IPS DF 6.9 (cell line): ENCODE measurements around the gene MATK.

Source experiments
- DNase-seq: peaks from one replicate; pipeline ENCODE4 v3.0.0-alpha.2; 2013; ENCODE audit warnings: low read depth, low spot score
- H3K27ac ChIP-seq: one replicate; pipeline ENCODE4 v1.5.1; 2013; ENCODE audit warnings: low read length, control low read depth
- H3K27me3 ChIP-seq: 2 replicates; pipeline ENCODE4 v1.6.1; 2013; ENCODE audit warnings: mild to moderate bottlenecking, low read length; ENCODE audit not compliant: control insufficient read depth, insufficient read depth
- H3K36me3 ChIP-seq: 2 replicates; pipeline ENCODE4 v1.6.1; 2013; ENCODE audit warnings: low read length; ENCODE audit not compliant: control insufficient read depth, insufficient read depth
- H3K4me1 ChIP-seq: 2 replicates; pipeline ENCODE4 v1.6.1; 2013; ENCODE audit warnings: low read length; ENCODE audit not compliant: control insufficient read depth, insufficient read depth
- H3K4me3 ChIP-seq: 2 replicates; pipeline ENCODE4 v1.5.1; 2013; ENCODE audit warnings: mild to moderate bottlenecking, low read length
- H3K9me3 ChIP-seq: 2 replicates; pipeline ENCODE4 v1.6.1; 2013; ENCODE audit warnings: low read length, inconsistent platforms; ENCODE audit not compliant: control insufficient read depth, insufficient read depth
- WGBS: extraction: QIAGEN DNeasy Blood & Tissue Kit; methylation state at CpG from one replicate; pipeline ENCODE4 v1.1.7; 2013; ENCODE audit warnings: mixed read lengths, missing lambda C conversion rate; ENCODE audit not compliant: insufficient read length, insufficient coverage; 5-methylcytosine and 5-hydroxymethylcytosine counted together

The MATK gene

DNA sequence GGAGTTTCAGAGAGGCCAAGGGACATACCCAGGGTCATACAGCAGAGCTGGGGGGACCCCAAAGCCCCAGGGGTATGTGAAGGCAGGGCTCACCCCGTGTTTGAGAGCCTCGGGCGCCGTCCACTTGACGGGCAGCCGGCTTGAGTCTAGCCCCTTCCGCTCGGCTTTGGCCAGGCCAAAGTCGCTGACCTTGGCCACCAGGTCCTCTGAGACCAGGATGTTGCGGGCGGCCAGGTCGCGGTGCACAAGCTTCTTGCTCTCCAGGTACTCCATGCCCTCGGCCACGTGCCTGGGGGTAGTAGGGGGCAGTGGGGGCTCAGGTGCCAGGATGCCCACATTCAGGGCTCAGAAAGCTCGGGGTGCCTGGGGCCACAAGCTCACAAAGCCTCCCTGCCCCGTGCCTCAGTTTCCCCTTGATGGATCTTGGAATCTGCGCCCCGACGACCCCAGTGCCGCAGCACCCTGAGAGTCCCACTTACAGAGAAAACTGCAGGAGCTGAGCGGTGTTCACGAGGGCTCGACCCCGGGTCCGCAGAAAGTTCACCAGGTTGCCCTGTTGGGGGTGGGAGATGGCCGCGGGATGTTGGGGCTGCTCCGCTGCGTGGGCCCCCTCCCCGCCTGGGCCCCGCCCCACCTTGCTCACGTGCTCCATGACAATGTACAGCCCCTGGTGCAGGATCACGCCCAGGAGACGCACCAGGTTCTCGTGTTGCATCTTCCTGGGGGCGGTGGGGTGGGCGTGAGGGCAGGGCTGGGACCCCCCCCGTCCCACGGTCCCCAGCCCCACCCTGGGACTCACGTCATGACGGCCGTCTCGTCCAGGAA lies 7.1 kb downstream of the MATK start:
- Histone ChIP-seq H3K27me3 (no peaks in the 10 kb centered on the region), H3K27ac (no peak overlapping the region), H3K36me3 (no peaks in the 10 kb centered on the region; the same call in none of the 2 replicates), H3K4me3 (no peak overlapping the region), H3K4me1 (peaks cover 3% of the 10 kb centered on the region; the same call in 1 of the 2 replicates), H3K9me3 (no peaks in the 10 kb centered on the region)
- WGBS = no CpG with 5 or more reads among the region's 44 CpGs
- no peak for DNase-seq

DNA sequence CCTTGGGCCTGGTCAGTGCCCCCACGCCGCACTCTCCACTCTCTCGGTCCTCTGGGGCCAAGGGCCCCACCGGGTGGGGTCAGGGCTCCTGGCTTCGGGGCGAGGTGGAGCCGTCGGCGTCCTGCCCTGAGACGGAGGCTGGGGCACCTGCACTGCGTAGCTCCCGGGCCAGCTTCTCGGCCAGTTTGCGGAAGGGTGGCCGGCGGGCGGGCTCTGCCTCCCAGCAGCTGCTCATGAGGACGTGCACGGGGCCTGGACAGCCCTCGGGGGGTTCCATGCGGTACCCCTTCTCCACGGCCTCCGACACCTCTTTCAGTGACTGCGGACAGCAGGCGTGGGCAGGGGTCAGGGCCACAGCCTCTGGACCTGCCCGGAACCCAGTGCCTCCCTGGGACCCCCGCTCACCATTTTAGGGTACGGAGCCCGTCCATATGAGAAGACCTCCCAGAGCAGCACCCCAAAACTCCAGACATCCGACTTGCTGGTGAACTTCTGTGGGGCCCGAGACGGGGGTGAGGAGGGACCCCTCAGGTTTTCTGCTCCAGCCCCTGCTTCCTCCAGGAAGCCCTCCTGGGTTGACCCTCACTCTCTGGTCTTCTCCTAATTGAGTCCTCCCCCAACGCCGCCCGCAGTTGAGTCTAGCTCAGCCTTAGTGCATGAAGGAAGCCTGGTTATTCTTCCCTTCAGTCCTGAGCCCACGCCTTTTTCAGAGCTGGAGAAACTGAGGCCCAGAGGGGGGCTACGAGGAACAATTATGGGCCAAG lies 7.9 kb downstream of the MATK start:
- Histone ChIP-seq H3K36me3 (no peaks in the 10 kb centered on the region; the same call in none of the 2 replicates), H3K27me3 (no peaks in the 10 kb centered on the region), H3K27ac (no peak overlapping the region), H3K4me3 (no peak overlapping the region), H3K4me1 (no peaks in the 10 kb centered on the region), H3K9me3 (no peaks in the 10 kb centered on the region)
- no peak for DNase-seq
- WGBS = no CpG with 5 or more reads among the region's 37 CpGs

DNA sequence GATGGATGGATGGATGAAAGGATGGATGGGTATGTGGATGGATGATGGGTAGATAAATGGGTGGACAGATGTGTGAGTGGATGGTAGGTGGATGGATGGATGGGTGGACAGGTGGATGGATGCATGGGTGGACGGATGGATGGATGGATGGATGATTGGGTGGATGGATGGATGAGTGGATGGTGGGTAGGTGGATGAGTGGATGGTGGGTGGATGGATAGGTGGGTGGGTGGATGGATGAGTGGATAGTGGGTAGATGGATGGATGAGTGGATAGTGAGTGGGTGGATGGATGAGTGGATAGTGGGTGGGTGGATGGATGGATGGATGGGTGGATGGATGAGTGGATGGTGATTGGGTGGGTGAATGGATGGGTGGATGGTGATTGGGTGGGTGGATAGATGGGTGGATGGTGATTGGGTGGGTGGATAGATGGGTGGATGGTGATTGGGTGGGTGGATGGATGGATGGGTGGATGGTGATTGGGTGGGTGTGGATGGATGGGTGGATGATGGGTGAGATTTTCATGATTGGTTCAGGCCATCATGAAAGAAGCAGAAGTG lies 9.6 kb downstream of the MATK start:
- no peak overlapping the region for H3K27ac ChIP-seq
- no peak overlapping the region for H3K4me3 ChIP-seq
- no peak for DNase-seq
- no peaks in the 10 kb centered on the region; the same call in 1 of the 2 replicates for H3K36me3 ChIP-seq
- peaks cover 3% of the 10 kb centered on the region; the same call in 1 of the 2 replicates for H3K4me1 ChIP-seq
- H3K9me3 ChIP-seq = no peaks in the 10 kb centered on the region
- H3K27me3 ChIP-seq = no peaks in the 10 kb centered on the region
- WGBS = no CpG with 5 or more reads among the region's 1 CpG

DNA sequence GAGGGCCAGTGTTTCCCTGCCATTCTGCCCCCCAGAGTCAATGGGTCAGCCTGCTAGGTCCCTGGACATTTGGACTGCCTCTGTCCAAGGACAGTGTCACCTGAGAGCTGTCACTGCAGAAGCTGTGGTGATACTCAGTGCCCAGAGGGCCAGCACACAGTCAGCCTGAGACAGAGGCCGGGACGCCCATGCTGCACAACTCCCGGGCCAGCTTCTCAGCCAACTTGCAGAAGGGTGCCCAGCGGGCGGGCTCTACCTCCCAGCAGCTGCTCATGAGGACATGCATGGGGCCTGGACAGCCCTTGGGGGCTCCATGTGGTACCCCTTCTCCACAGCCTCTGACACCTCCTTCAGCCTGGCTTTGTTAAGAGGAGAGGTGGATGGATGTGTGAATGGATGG lies 10.3 kb downstream of the MATK start:
- Histone ChIP-seq H3K36me3 (no peaks in the 10 kb centered on the region; the same call in 1 of the 2 replicates), H3K4me1 (peaks cover 5% of the 10 kb centered on the region; the same call in 1 of the 2 replicates), H3K27me3 (no peaks in the 10 kb centered on the region), H3K27ac (no peak overlapping the region), H3K9me3 (no peaks in the 10 kb centered on the region), H3K4me3 (no peak overlapping the region)
- no peak for DNase-seq
- no CpG with 5 or more reads among the region's 5 CpGs for WGBS

GRCh38 chr19:3775374-3775711 lies 10.8 kb downstream of the MATK start:
- H3K36me3 ChIP-seq = peaks cover under 1% of the 10 kb centered on the region; the same call in 1 of the 2 replicates
- H3K9me3 ChIP-seq = no peaks in the 10 kb centered on the region
- H3K27me3 ChIP-seq = no peaks in the 10 kb centered on the region
- H3K4me1 ChIP-seq = peaks cover 6% of the 10 kb centered on the region; the same call in 1 of the 2 replicates
- no peak overlapping the region for H3K4me3 ChIP-seq
- no CpG with 5 or more reads among the region's 2 CpGs for WGBS
- DNase-seq = no peak
- H3K27ac ChIP-seq = no peak overlapping the region

GRCh38 chr19:3774621-3775373 lies 11.4 kb downstream of the MATK start:
- DNase-seq = no peak
- Histone ChIP-seq H3K9me3 (no peaks in the 10 kb centered on the region), H3K36me3 (peaks cover 3% of the 10 kb centered on the region; the same call in 1 of the 2 replicates), H3K27ac (no peak overlapping the region), H3K27me3 (no peaks in the 10 kb centered on the region), H3K4me1 (peaks cover 8% of the 10 kb centered on the region; the same call in 1 of the 2 replicates), H3K4me3 (no peak overlapping the region)
- WGBS = no CpG with 5 or more reads among the region's 25 CpGs

DNA sequence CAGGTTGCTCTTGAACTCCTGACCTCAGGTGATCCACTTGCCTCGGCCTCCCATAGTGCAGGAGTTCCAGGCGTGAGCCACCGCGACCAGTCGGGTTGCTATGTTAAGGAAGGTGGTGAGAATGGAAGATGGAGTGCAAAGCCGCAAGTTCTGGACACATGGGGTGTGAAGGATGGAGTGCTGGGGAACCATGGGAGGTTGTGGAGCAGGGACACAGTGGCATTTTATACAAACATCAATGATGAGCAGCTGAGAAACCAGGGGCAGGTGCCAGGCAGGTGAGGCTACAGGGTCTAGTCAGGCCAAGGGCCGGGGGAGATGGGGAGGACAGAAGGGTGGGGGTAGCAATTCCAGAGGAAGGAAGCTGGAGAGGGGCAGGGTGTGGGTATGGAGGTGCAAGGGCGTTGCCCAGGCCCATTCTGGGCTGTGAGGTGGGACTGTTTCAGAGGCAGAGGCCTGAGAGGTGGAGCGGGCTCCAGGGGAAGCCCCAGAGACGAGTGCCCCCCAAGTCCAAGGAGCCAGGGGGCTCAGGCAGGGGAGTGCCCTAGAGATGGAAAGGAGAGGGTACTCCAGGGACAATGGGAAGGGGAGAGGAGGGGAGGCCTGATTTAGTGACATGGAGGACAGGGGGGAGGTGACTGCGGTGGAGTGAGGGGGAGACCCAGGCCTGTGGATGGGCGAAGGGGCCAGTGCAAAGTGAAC lies 12.2 kb downstream of the MATK start:
- H3K9me3 ChIP-seq = no peaks in the 10 kb centered on the region
- H3K27me3 ChIP-seq = no peaks in the 10 kb centered on the region
- no CpG with 5 or more reads among the region's 12 CpGs for WGBS
- H3K4me1 ChIP-seq = peaks cover 8% of the 10 kb centered on the region; the same call in 1 of the 2 replicates
- H3K27ac ChIP-seq = no peak overlapping the region
- peaks cover 3% of the 10 kb centered on the region; the same call in 1 of the 2 replicates for H3K36me3 ChIP-seq
- H3K4me3 ChIP-seq = no peak overlapping the region
- no peak for DNase-seq

GRCh38 chr19:3771906-3772455 lies 14.2 kb downstream of the MATK start, which contains the start of gene RAX2:
Gene RAX2, minus strand, starts transcription at chr19:3772228. Its CDS starts 486 bp downstream, at chr19:3771742.
- Histone ChIP-seq H3K9me3 (no peaks in the 10 kb centered on the region), H3K36me3 (peaks cover 4% of the 10 kb centered on the region; the same call in 1 of the 2 replicates)
- no CpG with 5 or more reads among the region's 23 CpGs for WGBS

More at GRCh38 chr19:3771906-3772455, 14.2 kb downstream of the MATK start, which contains the start of gene RAX2:
- Histone ChIP-seq H3K4me1 (peaks cover 8% of the 10 kb centered on the region; the same call in 1 of the 2 replicates), H3K27me3 (no peaks in the 10 kb centered on the region), H3K27ac (no peak within 1 kb of the TSS), H3K4me3 (no peak within 1 kb of the TSS)
- no peak for DNase-seq
